ENCODE results near the gene MRPS6. TPM values are rescaled to one million over a fixed set of nuclear protein-coding genes. Genes with fewer than 3 reads are reported as not detected.

Gene MRPS6
- total RNA-seq, 1 experiment from 2014 or later = 43.5 TPM

GRCh38 chr21:34191876-34192275 lies 118.5 kb downstream of the MRPS6 start:
- TF ChIP-seq, protein P1, sequence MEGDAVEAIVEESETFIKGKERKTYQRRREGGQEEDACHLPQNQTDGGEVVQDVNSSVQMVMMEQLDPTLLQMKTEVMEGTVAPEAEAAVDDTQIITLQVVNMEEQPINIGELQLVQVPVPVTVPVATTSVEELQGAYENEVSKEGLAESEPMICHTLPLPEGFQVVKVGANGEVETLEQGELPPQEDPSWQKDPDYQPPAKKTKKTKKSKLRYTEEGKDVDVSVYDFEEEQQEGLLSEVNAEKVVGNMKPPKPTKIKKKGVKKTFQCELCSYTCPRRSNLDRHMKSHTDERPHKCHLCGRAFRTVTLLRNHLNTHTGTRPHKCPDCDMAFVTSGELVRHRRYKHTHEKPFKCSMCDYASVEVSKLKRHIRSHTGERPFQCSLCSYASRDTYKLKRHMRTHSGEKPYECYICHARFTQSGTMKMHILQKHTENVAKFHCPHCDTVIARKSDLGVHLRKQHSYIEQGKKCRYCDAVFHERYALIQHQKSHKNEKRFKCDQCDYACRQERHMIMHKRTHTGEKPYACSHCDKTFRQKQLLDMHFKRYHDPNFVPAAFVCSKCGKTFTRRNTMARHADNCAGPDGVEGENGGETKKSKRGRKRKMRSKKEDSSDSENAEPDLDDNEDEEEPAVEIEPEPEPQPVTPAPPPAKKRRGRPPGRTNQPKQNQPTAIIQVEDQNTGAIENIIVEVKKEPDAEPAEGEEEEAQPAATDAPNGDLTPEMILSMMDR (IDR thresholded peaks at IDR 0.05; ENCODE audit: unreplicated experiment) = no peak
- no TSS peak for BruUV-seq (replicated peaks)
- Mint-ChIP-seq H3K27ac (ENCODE audit: unreplicated experiment) (no peak overlapping the region), H3K27me3 (ENCODE audit: unreplicated experiment) (no peaks in the 10 kb centered on the region), H3K4me1 (ENCODE audit: low read depth, unreplicated experiment) (no peaks in the 10 kb centered on the region), H3K9me3 (ENCODE audit: low read depth, unreplicated experiment) (no peaks in the 10 kb centered on the region), H3K36me3 (ENCODE audit: insufficient read depth, unreplicated experiment) (no peaks in the 10 kb centered on the region), H3K4me3 (ENCODE audit: low read depth, unreplicated experiment) (no peak overlapping the region)
- intact Hi-C loops (cut with micrococcal nuclease; ENCODE audit: unreplicated experiment) = no loop called here
- CTCF ChIA-PET = no interaction called here
- DNase-seq = no peak

Other genes starting within 250 kb of the MRPS6 start
- gene ATP5PO, start 157.8 kb upstream of the MRPS6 start, total RNA-seq (2022) = 125 and 130 TPM in 2 replicates
- gene SLC5A3, start within 50 bp of the MRPS6 start, total RNA-seq (2022) = 15.8 and 15.9 TPM in 2 replicates

Measured in Calu3 (cell line).